SK-N-MC (cell line): ENCODE data around the gene POR.
"Not testable (repeated sequence)": the region's sequence is repeated elsewhere in the genome, so short reads cannot be mapped to it uniquely, and the experiment has no call there.

Experiments
- DNase-seq: peaks from one replicate; pipeline ENCODE4 v3.0.0-alpha.2; 2011; ENCODE audit warnings: low read depth, low spot score
- H3K27ac ChIP-seq: fragments of 200-600 bp; sonication (generic); 2 replicates; pipeline ENCODE4 v1.5.1; 2016; ENCODE audit warnings: mixed run types
- H3K36me3 ChIP-seq: fragments of 200-600 bp; sonication (generic); 2 replicates; pipeline ENCODE4 v1.6.1; 2017; ENCODE audit warnings: antibody characterized with exemption, low read length, mixed read lengths; ENCODE audit not compliant: insufficient read depth
- H3K4me3 ChIP-seq: fragments of 200-600 bp; sonication (generic); 2 replicates; pipeline ENCODE4 v1.5.1; 2016
- H3K9ac ChIP-seq: fragments of 200-600 bp; sonication (generic); 2 replicates; pipeline ENCODE4 v1.8.0; 2017; ENCODE audit warnings: mixed run types, mixed read lengths; ENCODE audit not compliant: insufficient read length
- H3K9me3 ChIP-seq: fragments of 200-600 bp; sonication (generic); 2 replicates; pipeline ENCODE4 v1.6.1; 2017; ENCODE audit warnings: low read depth, mild to moderate bottlenecking, antibody characterized with exemption, low read length, moderate library complexity, mixed read lengths
- EZH2 ChIP-seq: fragments of 200-600 bp; sonication (generic); IDR thresholded peaks from one replicate; pipeline ENCODE4 v1.6.1; 2017; ENCODE audit warnings: antibody characterized with exemption
- FOXP2 ChIP-seq: optimal IDR thresholded peaks from 2 replicates; pipeline ENCODE3; 2011; ENCODE audit warnings: mild to moderate bottlenecking, moderate library complexity; ENCODE audit not compliant: insufficient read depth; ENCODE audit errors: extremely low read length, control extremely low read depth
- POLR2AphosphoS5 ChIP-seq: IDR thresholded peaks from 2 replicates; pipeline ENCODE4 v1.6.1; 2012; ENCODE audit warnings: mild to moderate bottlenecking, low read depth, low read length, borderline replicate concordance

POR gene

DNA sequence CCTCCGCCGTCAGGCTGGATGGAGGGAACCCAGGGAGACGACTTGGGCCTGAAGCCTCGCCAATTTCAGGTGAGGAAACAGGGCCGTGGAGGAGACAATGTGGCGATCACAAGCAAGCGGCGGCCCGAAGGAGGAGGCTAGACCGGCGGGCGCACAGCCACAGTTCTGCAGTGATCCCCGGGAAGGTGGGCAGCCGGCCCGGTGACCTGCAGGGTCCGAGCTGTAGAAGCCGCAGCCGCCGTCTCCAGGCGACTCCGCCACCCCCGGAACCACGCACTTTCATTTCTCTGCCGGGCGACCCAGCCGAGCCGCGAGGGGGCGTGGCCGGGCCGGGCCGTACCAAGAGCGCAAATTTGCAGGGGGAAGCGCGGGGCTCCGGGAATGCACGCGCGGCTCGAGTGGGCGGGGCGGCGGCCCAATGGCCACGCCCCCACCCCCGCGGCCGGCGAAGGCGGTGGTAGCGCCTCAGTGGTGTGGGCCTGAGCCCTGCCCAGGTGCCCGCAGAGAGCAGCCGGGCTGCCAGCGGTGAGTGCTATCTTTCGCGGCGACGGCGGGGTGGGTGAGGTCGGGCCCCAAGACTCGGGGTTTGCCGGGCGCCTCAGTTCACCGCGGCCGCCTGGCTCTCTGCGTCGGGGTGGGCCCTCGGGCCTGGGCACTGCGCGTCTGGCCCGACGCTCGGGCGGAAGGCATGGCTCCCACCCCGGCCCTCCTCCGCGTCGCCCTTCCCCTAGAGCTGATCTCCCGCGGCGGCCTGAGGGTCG, at the start of gene POR:
Gene POR (plus strand): TSS at position 501 of the 761 bp plus-strand sequence. CDS start 38,847 bp downstream, outside the sequence.
- TF ChIP-seq EZH2 (no peak), FOXP2 (peak; percentile 32), POLR2AphosphoS5 (peak; percentile 100)
- no peaks in the 10 kb centered on the region for H3K9me3 ChIP-seq
- H3K36me3 ChIP-seq, result no peaks in the 10 kb centered on the region
- H3K4me3 ChIP-seq, result peak within 1 kb of the TSS; percentile 96
- no peak for DNase-seq
- H3K27ac ChIP-seq, result no peak within 1 kb of the TSS
- H3K9ac ChIP-seq, result peak within 1 kb of the TSS; percentile 84

DNA sequence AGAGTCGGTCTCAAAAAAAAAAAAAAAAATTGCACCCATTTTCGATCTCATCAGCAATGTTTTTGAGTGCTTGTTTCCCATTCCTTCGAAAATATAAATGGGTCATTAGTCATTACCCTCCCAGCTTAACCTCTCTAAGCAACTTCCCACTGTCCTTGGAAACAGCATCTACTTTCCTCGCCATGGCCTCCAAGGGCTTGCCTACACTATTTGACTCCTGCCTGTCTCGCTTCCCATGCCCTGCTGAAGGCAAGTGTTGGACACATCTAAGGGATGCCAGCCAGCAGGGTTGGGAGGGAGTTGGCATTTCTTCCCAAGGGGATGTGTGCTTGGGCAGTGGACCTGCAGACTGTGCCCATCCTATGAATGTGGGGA, 48.9 kb upstream of the POR start:
- DNase-seq, result no peak
- Histone ChIP-seq H3K9ac (no peak overlapping the region), H3K36me3 (no peaks in the 10 kb centered on the region), H3K27ac (no peak overlapping the region), H3K4me3 (no peak overlapping the region), H3K9me3 (no peaks in the 10 kb centered on the region)
- no peak for TF ChIP-seq FOXP2
- TF ChIP-seq POLR2AphosphoS5, result no peak
- no peak for TF ChIP-seq EZH2

DNA sequence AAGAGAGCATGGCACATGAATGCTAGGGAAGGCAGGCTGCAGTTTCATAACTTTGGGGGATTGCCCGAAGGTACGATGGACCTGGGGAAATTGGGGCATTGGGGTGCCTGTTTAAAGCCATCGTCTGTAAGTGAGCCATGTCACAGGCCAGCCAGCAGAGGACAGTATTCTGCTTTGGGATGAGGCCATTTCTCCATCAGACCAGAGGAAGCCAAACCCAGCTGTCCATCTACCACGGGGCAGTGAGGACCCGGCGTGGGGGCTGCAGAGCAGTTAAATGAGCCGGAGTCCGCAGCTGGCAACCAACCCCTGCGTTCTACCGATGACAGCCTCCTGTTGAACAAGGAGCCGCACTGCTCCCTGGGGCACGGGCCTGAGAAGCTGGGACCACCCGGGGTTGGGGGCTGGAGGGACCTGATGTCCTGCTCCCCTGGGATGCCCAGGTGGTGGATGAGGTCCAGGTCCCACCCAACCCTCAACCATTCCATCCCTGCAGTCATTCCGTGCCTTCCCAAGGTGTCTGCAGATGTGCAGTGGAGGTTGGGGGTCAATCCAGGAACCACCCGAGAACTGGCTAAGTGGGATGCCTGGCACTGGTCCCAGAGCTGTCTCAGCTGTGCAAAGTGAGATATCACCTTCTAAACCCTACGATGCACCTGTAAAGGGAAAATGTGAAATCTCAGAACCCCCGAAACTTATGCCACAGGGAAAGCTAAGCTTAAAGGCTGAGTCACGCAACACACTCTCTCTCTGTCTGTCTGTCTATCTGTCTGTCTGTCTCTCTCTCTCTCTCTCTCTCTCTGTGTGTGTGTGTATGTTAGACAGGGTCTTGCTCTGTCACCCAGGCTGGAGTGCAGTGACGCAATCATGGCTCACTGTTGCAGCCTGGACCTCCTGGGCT, 48.2 kb upstream of the POR start:
- Histone ChIP-seq H3K9ac (no peak overlapping the region), H3K9me3 (no peaks in the 10 kb centered on the region), H3K4me3 (no peak overlapping the region), H3K36me3 (no peaks in the 10 kb centered on the region), H3K27ac (no peak overlapping the region)
- DNase-seq, result no peak
- TF ChIP-seq POLR2AphosphoS5 (no peak), FOXP2 (no peak), EZH2 (no peak)

DNA sequence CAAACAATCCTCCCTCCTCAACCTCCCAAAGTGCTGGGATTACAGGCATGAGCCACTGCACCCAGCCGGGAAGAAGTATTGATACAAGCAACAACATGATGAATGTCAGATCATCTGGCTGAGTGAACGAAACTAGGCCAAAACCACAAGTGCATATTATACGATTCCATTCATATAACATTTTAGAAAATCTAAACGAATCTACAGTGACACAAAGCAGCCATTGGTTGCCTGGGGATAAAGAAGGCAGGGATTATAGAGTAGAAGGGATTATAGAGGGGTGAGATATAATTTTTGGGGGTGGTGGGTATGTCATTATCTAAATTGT, 47.6 kb upstream of the POR start:
- TF ChIP-seq FOXP2, result no peak
- TF ChIP-seq EZH2, result no peak
- TF ChIP-seq POLR2AphosphoS5, result no peak
- H3K4me3 ChIP-seq, result no peak overlapping the region
- H3K9me3 ChIP-seq, result no peaks in the 10 kb centered on the region
- H3K36me3 ChIP-seq, result no peaks in the 10 kb centered on the region
- H3K27ac ChIP-seq, result no peak overlapping the region
- DNase-seq, result no peak
- no peak overlapping the region for H3K9ac ChIP-seq

DNA sequence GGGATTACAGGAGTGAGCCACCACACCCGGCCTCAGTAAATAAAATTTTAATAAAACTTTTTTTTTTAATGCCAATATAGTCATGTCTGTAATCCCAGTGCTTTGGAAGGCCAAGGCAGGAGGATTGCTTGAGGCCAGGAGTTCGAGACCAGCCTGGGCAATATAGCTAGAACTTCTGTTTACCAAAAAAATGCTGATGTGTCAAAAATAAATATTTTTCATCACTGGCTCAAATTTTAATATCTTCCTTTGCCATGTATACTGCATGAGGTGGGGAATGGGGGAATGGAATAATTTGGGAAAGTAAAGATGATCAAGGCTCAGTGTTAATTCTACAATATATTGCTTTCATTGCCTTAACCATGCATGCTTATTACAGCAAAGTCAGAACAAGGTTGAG, 46.8 kb upstream of the POR start:
- Histone ChIP-seq H3K4me3 (no peak overlapping the region), H3K9ac (no peak overlapping the region), H3K36me3 (no peaks in the 10 kb centered on the region), H3K9me3 (no peaks in the 10 kb centered on the region), H3K27ac (no peak overlapping the region)
- TF ChIP-seq EZH2, result no peak
- TF ChIP-seq FOXP2, result no peak
- no peak for TF ChIP-seq POLR2AphosphoS5
- no peak for DNase-seq

DNA sequence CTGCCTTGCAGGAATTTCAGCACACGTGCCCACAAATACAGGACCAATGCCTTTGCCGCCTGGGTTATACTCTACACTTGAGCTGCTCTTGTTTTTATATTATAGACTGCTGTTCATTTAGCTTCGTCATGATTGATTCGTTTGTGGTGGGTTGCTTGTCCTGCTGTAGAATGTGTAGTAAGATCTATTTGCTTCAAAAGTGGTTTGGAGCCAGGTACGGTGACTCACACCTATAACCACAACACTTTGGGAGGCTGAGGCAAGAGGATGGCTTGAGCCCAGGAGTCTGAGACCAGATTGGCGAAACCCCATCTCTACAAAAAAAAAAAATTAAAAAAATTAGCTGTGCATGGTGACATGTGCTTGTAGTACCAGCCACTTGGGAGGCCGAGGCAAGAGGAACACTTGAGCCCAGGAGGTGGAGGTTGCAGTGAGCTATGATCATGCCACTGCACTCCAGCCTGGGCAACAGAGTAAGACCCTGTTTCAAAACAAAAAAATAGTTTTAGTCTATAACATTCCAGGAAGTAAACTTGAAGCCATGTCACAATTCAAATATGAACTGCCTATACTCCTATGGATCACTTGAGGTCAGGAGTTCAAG, 45.1 kb upstream of the POR start:
- no peak overlapping the region for H3K9ac ChIP-seq
- no peaks in the 10 kb centered on the region for H3K9me3 ChIP-seq
- no peak for TF ChIP-seq POLR2AphosphoS5
- TF ChIP-seq FOXP2, result no peak
- TF ChIP-seq EZH2, result no peak
- H3K4me3 ChIP-seq, result no peak overlapping the region
- DNase-seq, result no peak
- no peaks in the 10 kb centered on the region for H3K36me3 ChIP-seq
- no peak overlapping the region for H3K27ac ChIP-seq

DNA sequence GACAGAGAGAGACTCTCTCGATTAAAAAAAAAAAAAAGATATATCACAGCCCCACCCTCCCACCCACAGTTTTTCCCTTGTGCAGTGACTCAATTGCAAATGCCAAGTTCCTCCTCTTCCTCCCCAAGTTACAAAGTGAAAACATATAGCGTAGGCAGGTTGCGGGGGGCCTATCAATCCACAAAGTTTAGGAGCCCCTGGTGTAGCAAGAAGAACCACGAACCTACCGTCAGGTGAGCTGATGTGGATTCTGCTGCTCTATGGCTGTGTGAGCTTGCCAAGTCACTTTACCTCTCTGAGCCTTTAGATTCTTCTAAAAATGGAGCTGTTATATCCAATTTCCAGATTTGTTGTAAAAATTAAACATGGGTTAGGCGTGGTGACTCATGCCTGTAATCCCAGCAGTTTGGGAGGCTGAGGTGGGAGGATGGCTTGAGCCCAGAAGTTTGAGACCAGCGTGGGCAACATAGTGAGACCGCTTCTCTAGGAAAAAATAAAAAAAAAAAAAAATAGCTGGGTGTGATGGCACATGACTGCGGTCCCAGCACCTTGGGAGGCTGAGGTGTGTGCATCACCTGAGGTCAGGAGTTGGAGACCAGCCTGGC, 44.3 kb upstream of the POR start:
- Histone ChIP-seq H3K9me3 (no peaks in the 10 kb centered on the region), H3K4me3 (no peak overlapping the region), H3K9ac (no peak overlapping the region), H3K36me3 (no peaks in the 10 kb centered on the region), H3K27ac (no peak overlapping the region)
- TF ChIP-seq FOXP2, result no peak
- TF ChIP-seq EZH2, result no peak
- no peak for TF ChIP-seq POLR2AphosphoS5
- DNase-seq, result no peak

DNA sequence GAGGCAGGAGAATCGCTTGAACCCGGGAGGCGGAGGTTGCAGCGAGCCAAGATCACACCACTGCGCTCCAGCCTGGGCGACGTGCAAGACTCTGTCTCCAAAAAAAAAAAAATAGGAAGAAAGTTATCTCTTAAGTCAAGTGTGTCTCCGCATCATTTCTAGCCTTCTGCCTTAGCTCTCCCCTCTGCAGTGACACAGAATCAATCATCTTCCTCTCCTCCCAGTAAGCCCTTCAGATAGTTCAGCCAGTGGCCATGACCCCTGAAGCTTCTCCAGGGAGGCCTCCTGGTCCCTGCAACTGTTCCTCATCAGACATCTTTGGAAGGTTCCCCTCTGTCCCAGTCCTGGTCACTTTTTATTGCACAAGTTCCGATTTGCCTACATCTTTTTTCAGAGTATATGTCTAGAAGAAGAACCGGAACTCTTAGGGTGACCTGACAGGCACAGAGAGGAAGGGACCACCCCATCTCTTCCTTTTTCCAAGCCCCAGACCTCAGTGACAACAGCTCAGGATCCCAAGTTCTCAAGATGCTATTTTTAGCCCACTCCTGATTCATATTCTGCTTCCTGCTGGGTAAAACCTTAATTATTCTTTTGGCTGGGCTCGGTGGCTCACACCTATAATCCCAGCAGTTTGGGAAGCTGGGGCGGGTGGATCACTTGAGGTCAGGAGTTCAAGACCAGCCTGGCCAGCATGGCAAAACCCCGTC, 42.7 kb upstream of the POR start:
- H3K9me3 ChIP-seq, result no peaks in the 10 kb centered on the region
- H3K36me3 ChIP-seq, result no peaks in the 10 kb centered on the region
- no peak for DNase-seq
- no peak overlapping the region for H3K9ac ChIP-seq
- TF ChIP-seq EZH2 (no peak), FOXP2 (no peak), POLR2AphosphoS5 (no peak)
- H3K27ac ChIP-seq, result no peak overlapping the region
- no peak overlapping the region for H3K4me3 ChIP-seq

DNA sequence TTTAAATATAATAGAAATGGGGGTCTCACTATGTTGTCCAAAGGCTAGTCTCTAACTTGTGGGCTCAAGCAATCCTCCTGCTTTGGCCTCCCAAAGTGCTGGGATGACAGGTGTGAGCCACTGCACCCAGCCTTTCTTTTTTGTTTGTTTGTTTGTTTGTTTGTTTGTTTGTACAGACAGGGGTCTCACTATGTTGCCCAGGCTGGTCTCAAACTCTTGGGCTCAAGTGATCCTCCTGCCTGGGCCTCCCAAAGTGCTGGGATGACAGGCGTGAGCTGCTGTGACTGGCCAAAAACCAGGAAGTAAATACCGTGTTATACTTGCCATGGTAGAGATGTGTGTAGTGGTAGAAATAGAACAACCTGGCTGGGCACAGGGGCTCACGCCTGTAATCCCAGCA, 40.8 kb upstream of the POR start:
- not testable (repeated sequence) for H3K36me3 ChIP-seq, H3K9ac ChIP-seq, H3K9me3 ChIP-seq, H3K4me3 ChIP-seq, H3K27ac ChIP-seq, DNase-seq
